ENCODE measurements around the gene ZNF76.

Gene ZNF76

GRCh38 chr6:35214869-35215664 lies 44.5 kb upstream of the ZNF76 start:
- TF ChIP-seq CTCF (IDR thresholded peaks at IDR 0.05; ENCODE audit: low read depth, low read length) (no peak), EZH2phosphoT487 (IDR thresholded peaks at IDR 0.05; ENCODE audit: low read depth) (no peak)
- no peaks in the 10 kb centered on the region for H3K27me3 ChIP-seq (ENCODE audit: low read depth, low read length)
- no peaks in the 10 kb centered on the region for H3K79me2 ChIP-seq (ENCODE audit: low read length)
- H3K9ac ChIP-seq (ENCODE audit: low read length) = no peak overlapping the region
- H3K9me3 ChIP-seq (ENCODE audit: insufficient read depth, low read length) = no peaks in the 10 kb centered on the region
- no peak overlapping the region for H3K27ac ChIP-seq (ENCODE audit: low read length)
- no peak overlapping the region for H2AFZ ChIP-seq (ENCODE audit: low read depth, low read length)
- H3K4me3 ChIP-seq (ENCODE audit: low read length) = no peak overlapping the region
- no peaks in the 10 kb centered on the region for H3K36me3 ChIP-seq (replicated peaks; ENCODE audit: low read depth, low read length)
- H4K20me1 ChIP-seq (ENCODE audit: insufficient read depth, low read length) = no peaks in the 10 kb centered on the region
- no peak overlapping the region for H3K4me2 ChIP-seq (ENCODE audit: low read length)
- no peaks in the 10 kb centered on the region for H3K4me1 ChIP-seq (ENCODE audit: low read length)

GRCh38 chr6:35215665-35216411 lies 43.7 kb upstream of the ZNF76 start:
- Histone ChIP-seq H2AFZ (ENCODE audit: low read depth, low read length) (no peak overlapping the region), H3K4me3 (ENCODE audit: low read length) (no peak overlapping the region), H3K4me1 (ENCODE audit: low read length) (no peaks in the 10 kb centered on the region), H3K4me2 (ENCODE audit: low read length) (no peak overlapping the region), H3K9me3 (ENCODE audit: insufficient read depth, low read length) (no peaks in the 10 kb centered on the region), H3K9ac (ENCODE audit: low read length) (no peak overlapping the region), H3K36me3 (replicated peaks; ENCODE audit: low read depth, low read length) (no peaks in the 10 kb centered on the region), H3K79me2 (ENCODE audit: low read length) (no peaks in the 10 kb centered on the region), H3K27ac (ENCODE audit: low read length) (no peak overlapping the region), H3K27me3 (ENCODE audit: low read depth, low read length) (no peaks in the 10 kb centered on the region), H4K20me1 (ENCODE audit: insufficient read depth, low read length) (no peaks in the 10 kb centered on the region)
- TF ChIP-seq EZH2phosphoT487 (IDR thresholded peaks at IDR 0.05; ENCODE audit: low read depth) (no peak), CTCF (IDR thresholded peaks at IDR 0.05; ENCODE audit: low read depth, low read length) (no peak)

- H2AFZ ChIP-seq (ENCODE audit: low read depth, low read length) = no peak overlapping the region
- H3K9ac ChIP-seq (ENCODE audit: low read length) = no peak overlapping the region
- no peaks in the 10 kb centered on the region for H3K9me3 ChIP-seq (ENCODE audit: insufficient read depth, low read length)
- no peaks in the 10 kb centered on the region for H3K27me3 ChIP-seq (ENCODE audit: low read depth, low read length)
- H3K27ac ChIP-seq (ENCODE audit: low read length) = no peak overlapping the region
- H3K4me3 ChIP-seq (ENCODE audit: low read length) = no peak overlapping the region
- H4K20me1 ChIP-seq (ENCODE audit: insufficient read depth, low read length) = no peaks in the 10 kb centered on the region
- no peaks in the 10 kb centered on the region for H3K36me3 ChIP-seq (replicated peaks; ENCODE audit: low read depth, low read length)
- no peaks in the 10 kb centered on the region for H3K4me1 ChIP-seq (ENCODE audit: low read length)
- H3K79me2 ChIP-seq (ENCODE audit: low read length) = no peaks in the 10 kb centered on the region
- TF ChIP-seq EZH2phosphoT487 (IDR thresholded peaks at IDR 0.05; ENCODE audit: low read depth) = no peak
- TF ChIP-seq CTCF (IDR thresholded peaks at IDR 0.05; ENCODE audit: low read depth, low read length) = no peak
- H3K4me2 ChIP-seq (ENCODE audit: low read length) = no peak overlapping the region
Observed at GRCh38 chr6:35216412-35216732, 43.2 kb upstream of the ZNF76 start.

All from OCI-LY3 (cell line).